PC-9 (cell line): ENCODE measurements around the gene STX17.

Source experiments
- CTCF ChIP-seq: fragments of 200-600 bp; sonication (generic); conservative IDR thresholded peaks from 2 replicates; pipeline ENCODE4 v1.6.1; 2017; ENCODE audit warnings: mixed run types, antibody characterized with exemption, mild to moderate bottlenecking, moderate library complexity
- EZH2 ChIP-seq: fragments of 200-600 bp; sonication (generic); IDR thresholded peaks from 2 replicates; pipeline ENCODE4 v1.8.0; 2017; ENCODE audit warnings: antibody characterized with exemption, low read depth

- no peak for TF ChIP-seq CTCF
- no peak for TF ChIP-seq EZH2
Measured at GRCh38 chr9:99911600-99911999, 5.1 kb downstream of the STX17 start.
